ENCODE results near the gene BTBD18.
"Not testable (repeated sequence)": the region's sequence is repeated elsewhere in the genome, so short reads cannot be mapped to it uniquely, and the experiment has no call there.

The BTBD18 gene

GRCh38 chr11:57727185-57727584 is 24.4 kb downstream of the BTBD18 start:
- no peak for DNase-seq

GRCh38 chr11:57716726-57717125 is 34.9 kb downstream of the BTBD18 start:
- not testable (repeated sequence) for DNase-seq

GRCh38 chr11:57713835-57714234 is 37.8 kb downstream of the BTBD18 start:
- DNase-seq = no peak

- DNase-seq = peak; percentile 99
Observed at GRCh38 chr11:57712256-57713150, 39.1 kb downstream of the BTBD18 start, which contains the start of gene TMX2. TMX2 (plus strand) TSS chr11:57712593; CDS start chr11:57712619, 26 bp downstream.

GRCh38 chr11:57711414-57712255 is 40.0 kb downstream of the BTBD18 start, which contains the start of gene MED19:
MED19 (minus strand) TSS chr11:57712215; CDS start chr11:57712179, 36 bp downstream.
- DNase-seq = peak; percentile 94

GRCh38 chr11:57709802-57710367 is 41.7 kb downstream of the BTBD18 start:
- no peak for DNase-seq

GRCh38 chr11:57705432-57705831 is 46.2 kb downstream of the BTBD18 start:
- not testable (repeated sequence) for DNase-seq

- DNase-seq = no peak
Observed at GRCh38 chr11:57704932-57705331, 46.7 kb downstream of the BTBD18 start.

GRCh38 chr11:57703341-57703740 is 48.3 kb downstream of the BTBD18 start:
- no peak for DNase-seq

GRCh38 chr11:57700425-57700824 is 51.2 kb downstream of the BTBD18 start:
- DNase-seq = no peak

- DNase-seq = no peak
Observed at GRCh38 chr11:57699813-57700212, 51.8 kb downstream of the BTBD18 start.

- no peak for DNase-seq
Observed at GRCh38 chr11:57698843-57699365, 52.7 kb downstream of the BTBD18 start.

All from NCI-H345 (cell line).